OCI-M1 (cell line): ENCODE measurements around the gene MED31.
"Not testable (repeated sequence)": the region's sequence is repeated elsewhere in the genome, so short reads cannot be mapped to it uniquely, and the experiment has no call there.

ENCODE experiments used
- DNase-seq: peaks from one replicate; lab custom pipeline; 2025; lab: John Stamatoyannopoulos, UW

The MED31 gene

GRCh38 chr17:6677158-6677831, 25.9 kb upstream of the MED31 start:
- DNase-seq, result peak; percentile 88

GRCh38 chr17:6676802-6677157, 25.4 kb upstream of the MED31 start:
- DNase-seq, result no peak

- peak; percentile 78 for DNase-seq
Measured at GRCh38 chr17:6675201-6675825, 23.9 kb upstream of the MED31 start.

- DNase-seq, result no peak
Measured at GRCh38 chr17:6674586-6674985, 23.2 kb upstream of the MED31 start.

GRCh38 chr17:6671431-6671830, 20.0 kb upstream of the MED31 start:
- no peak for DNase-seq

- DNase-seq, result no peak
Measured at GRCh38 chr17:6670999-6671398, 19.6 kb upstream of the MED31 start.

GRCh38 chr17:6670571-6670970, 19.2 kb upstream of the MED31 start:
- DNase-seq, result no peak

GRCh38 chr17:6669479-6670212, 18.2 kb upstream of the MED31 start:
- DNase-seq, result no peak

- DNase-seq, result no peak
Measured at GRCh38 chr17:6668727-6669425, 17.5 kb upstream of the MED31 start.

GRCh38 chr17:6668219-6668618, 16.8 kb upstream of the MED31 start:
- no peak for DNase-seq

GRCh38 chr17:6667516-6667915, 16.1 kb upstream of the MED31 start:
- DNase-seq, result no peak

- no peak for DNase-seq
Measured at GRCh38 chr17:6666557-6666956, 15.2 kb upstream of the MED31 start.

- peak; percentile 88 for DNase-seq
Measured at GRCh38 chr17:6666077-6666521, 14.7 kb upstream of the MED31 start.

GRCh38 chr17:6663200-6663599, 11.8 kb upstream of the MED31 start:
- not testable (repeated sequence) for DNase-seq

GRCh38 chr17:6661464-6661848, 10.1 kb upstream of the MED31 start:
- DNase-seq, result no peak

- DNase-seq, result peak; percentile 38
Measured at GRCh38 chr17:6660805-6661463, 9.5 kb upstream of the MED31 start.

GRCh38 chr17:6660101-6660500, 8.7 kb upstream of the MED31 start:
- DNase-seq, result no peak

GRCh38 chr17:6658411-6658810, 7.0 kb upstream of the MED31 start:
- DNase-seq, result not testable (repeated sequence)

- DNase-seq, result no peak
Measured at GRCh38 chr17:6657633-6658287, 6.4 kb upstream of the MED31 start.

- peak; percentile 26 for DNase-seq
Measured at GRCh38 chr17:6656797-6657632, 5.6 kb upstream of the MED31 start.
